Bone marrow (tissue), 2 donors: ENCODE data around the gene ACTBL2.
A peak's percentile ranks its signal among the peaks of the same experiment; 100 is the strongest.
"Not testable (repeated sequence)": the region's sequence is repeated elsewhere in the genome, so short reads cannot be mapped to it uniquely, and the experiment has no call there.

Source experiments
- DNase-seq, 2 donors: peaks; one replicate each; lab custom pipeline; 2025; lab: John Stamatoyannopoulos, UW

The ACTBL2 gene

GRCh38 chr5:57494104-57495098 is 11.8 kb upstream of the ACTBL2 start:
- peak in 1 of 2 donors; percentile 83 for DNase-seq

GRCh38 chr5:57493034-57493433 is 10.4 kb upstream of the ACTBL2 start:
- no peak for DNase-seq

GRCh38 chr5:57492632-57493031 is 10.0 kb upstream of the ACTBL2 start:
- no peak for DNase-seq

GRCh38 chr5:57491369-57491965 is 8.9 kb upstream of the ACTBL2 start:
- DNase-seq = no peak

GRCh38 chr5:57488215-57488955 is 5.8 kb upstream of the ACTBL2 start:
- no peak for DNase-seq

GRCh38 chr5:57486027-57486602 is 3.5 kb upstream of the ACTBL2 start:
- no peak for DNase-seq

- no peak for DNase-seq
These were observed 3.8 kb downstream of the ACTBL2 start for GRCh38 chr5:57478826-57479225.

- DNase-seq = no peak
These were observed 6.0 kb downstream of the ACTBL2 start for GRCh38 chr5:57476601-57477056.

GRCh38 chr5:57470339-57470738 is 12.3 kb downstream of the ACTBL2 start:
- no peak for DNase-seq

GRCh38 chr5:57468481-57469163 is 14.0 kb downstream of the ACTBL2 start:
- DNase-seq = no peak

GRCh38 chr5:57466544-57466943 is 16.1 kb downstream of the ACTBL2 start:
- DNase-seq = no peak

GRCh38 chr5:57460056-57460455 is 22.6 kb downstream of the ACTBL2 start:
- DNase-seq = not testable (repeated sequence)

GRCh38 chr5:57458443-57458842 is 24.2 kb downstream of the ACTBL2 start:
- no peak for DNase-seq

- DNase-seq = no peak
These were observed 26.0 kb downstream of the ACTBL2 start for GRCh38 chr5:57456531-57457135.

GRCh38 chr5:57455511-57456455 is 26.8 kb downstream of the ACTBL2 start:
- no peak for DNase-seq

- DNase-seq = no peak
These were observed 27.7 kb downstream of the ACTBL2 start for GRCh38 chr5:57454896-57455295.

GRCh38 chr5:57453728-57454127 is 28.9 kb downstream of the ACTBL2 start:
- DNase-seq = no peak

GRCh38 chr5:57452885-57453284 is 29.7 kb downstream of the ACTBL2 start:
- no peak for DNase-seq

- no peak for DNase-seq
These were observed 31.4 kb downstream of the ACTBL2 start for GRCh38 chr5:57450991-57451876.
